Common myeloid progenitor, CD34-positive (primary cell): ENCODE measurements around the gene ZBTB25.

Experiments used
- CTCF ChIA-PET: fragments of 350-600 bp; sonication (Branson Sonifier 250); formaldehyde crosslinking; loops from one replicate; lab custom pipeline; 2021; ENCODE audit warnings: antibody characterized with exemption; lab: Charles Lee
- POLR2A ChIA-PET: fragments of 350-600 bp; sonication (Branson Sonifier 250); formaldehyde crosslinking; loops from one replicate; lab custom pipeline; 2021; ENCODE audit warnings: antibody characterized with exemption; lab: Charles Lee
- DNase-seq, 3 donors: peaks; one replicate each; pipeline versions ENCODE4 v3.0.0 to v3.0.0-alpha.2; 2013
- H3K27ac ChIP-seq, 2 experiments: 1 replicate in 1 of 2; 2 replicates in 1 of 2; pipeline ENCODE4 v1.7.0; 2013; ENCODE audit warnings: inconsistent platforms in 2 of 2, low read length in 2 of 2, mild to moderate bottlenecking in 2 of 2, low read depth in 1 of 2, moderate library complexity in 1 of 2; ENCODE audit not compliant: severe bottlenecking in 2 of 2, insufficient read depth in 1 of 2, poor library complexity in 1 of 2
- H3K27me3 ChIP-seq, 5 experiments: replicated peaks in 2 of 5; 1 replicate in 3 of 5; 2 replicates in 2 of 5; pipeline versions ENCODE4 v1.6.1 to v1.7.0; 2013; ENCODE audit warnings: low read length in 4 of 5, mild to moderate bottlenecking in 2 of 5, moderate library complexity in 2 of 5, inconsistent platforms in 1 of 5; ENCODE audit not compliant: insufficient read depth in 5 of 5, control insufficient read depth in 4 of 5
- H3K36me3 ChIP-seq, 4 experiments: 1 replicate in 2 of 4; 2 replicates in 2 of 4; pipeline versions ENCODE4 v1.6.1 to v1.7.0; 2013; ENCODE audit warnings: low read length in 3 of 4, control low read depth in 1 of 4, mild to moderate bottlenecking in 1 of 4; ENCODE audit not compliant: control insufficient read depth in 4 of 4, insufficient read depth in 4 of 4
- H3K4me1 ChIP-seq, 4 experiments: 1 replicate in 3 of 4; 2 replicates in 1 of 4; pipeline versions ENCODE4 v1.6.1 to v1.7.1; 2013; ENCODE audit warnings: low read length in 3 of 4, mild to moderate bottlenecking in 3 of 4, control low read depth in 1 of 4, inconsistent platforms in 1 of 4, moderate library complexity in 1 of 4; ENCODE audit not compliant: control insufficient read depth in 4 of 4, insufficient read depth in 4 of 4; ENCODE audit errors: control extremely low read depth in 1 of 4
- H3K4me3 ChIP-seq, 7 experiments: 1 replicate in 4 of 7; 2 replicates in 3 of 7; pipeline versions ENCODE4 v1.5.1 to v1.7.0; 2013; ENCODE audit warnings: mild to moderate bottlenecking in 7 of 7, low read length in 6 of 7, moderate library complexity in 6 of 7, inconsistent platforms in 2 of 7, low read depth in 2 of 7, control low read depth in 1 of 7; ENCODE audit not compliant: insufficient read depth in 4 of 7, control insufficient read depth in 1 of 7; ENCODE audit errors: extremely low read depth in 1 of 7
- H3K9me3 ChIP-seq, 5 experiments: 1 replicate in 4 of 5; 2 replicates in 1 of 5; pipeline versions ENCODE4 v1.6.1 to v1.7.1; 2013; ENCODE audit warnings: low read length in 4 of 5, mild to moderate bottlenecking in 2 of 5, inconsistent platforms in 1 of 5, low read depth in 1 of 5, moderate library complexity in 1 of 5; ENCODE audit not compliant: control insufficient read depth in 4 of 5, insufficient read depth in 2 of 5; ENCODE audit errors: control extremely low read depth in 1 of 5
- WGBS: methylation state at CpG from one replicate; pipeline ENCODE4 v1.1.5; 2013; ENCODE audit not compliant: insufficient coverage; 5-methylcytosine and 5-hydroxymethylcytosine counted together

The ZBTB25 gene

GRCh38 chr14:64500088-64500487, 3.5 kb downstream of the ZBTB25 start:
- Histone ChIP-seq H3K4me1 (peaks cover 16 to 35% (median 28%) of the 10 kb centered on the region in 4 experiments), H3K27me3 (no peaks in the 10 kb centered on the region), H3K27ac (no peak overlapping the region), H3K4me3 (no peak overlapping the region), H3K9me3 (no peaks in the 10 kb centered on the region), H3K36me3 (peaks cover under 1 to 7% (median 5%) of the 10 kb centered on the region in 4 experiments)
- WGBS, result no CpG with 5 or more reads among the region's 1 CpG
- ChIA-PET POLR2A (no interaction called here), CTCF (interaction anchor here (1.4 to 2.5 kb wide), 2 partner anchors 22 to 137 kb away, joined by 5 to 9 read pairs; no protein-coding TSS in a partner anchor)
- no peak for DNase-seq

GRCh38 chr14:64496764-64497163, 6.9 kb downstream of the ZBTB25 start:
- CTCF ChIA-PET, result interaction anchor here (1.1 to 3.2 kb wide), 7 partner anchors 10 to 67 kb away, joined by 4 to 14 read pairs (median 6); no protein-coding TSS in a partner anchor
- H3K4me1 ChIP-seq, result peaks cover 7 to 19% (median 13%) of the 10 kb centered on the region in 4 experiments
- no peaks in the 10 kb centered on the region for H3K9me3 ChIP-seq
- DNase-seq, result no peak
- H3K27ac ChIP-seq, result no peak overlapping the region
- H3K27me3 ChIP-seq, result no peaks in the 10 kb centered on the region
- peaks cover 3 to 16% (median 6%) of the 10 kb centered on the region in 4 experiments for H3K36me3 ChIP-seq
- no peak overlapping the region for H3K4me3 ChIP-seq
- POLR2A ChIA-PET, result no interaction called here

- no peak for DNase-seq
- Histone ChIP-seq H3K27ac (no peak overlapping the region), H3K4me3 (no peak overlapping the region), H3K9me3 (no peaks in the 10 kb centered on the region), H3K36me3 (peaks cover 4 to 17% (median 9%) of the 10 kb centered on the region in 4 experiments), H3K4me1 (peaks cover 0 to 6% (median 3%) of the 10 kb centered on the region in 4 experiments), H3K27me3 (no peaks in the 10 kb centered on the region)
- ChIA-PET CTCF (interaction anchor here (0.8 to 3.2 kb wide), 8 partner anchors 10 to 212 kb away, joined by 3 to 14 read pairs (median 4); no protein-coding TSS in a partner anchor), POLR2A (interaction anchor here (0.9 kb wide), 1 partner anchor 10 kb away, joined by 4 read pairs; no protein-coding TSS in a partner anchor)
Observed at GRCh38 chr14:64495252-64495651, 8.4 kb downstream of the ZBTB25 start.

- ChIA-PET POLR2A (interaction anchor here (0.6 to 0.9 kb wide), 2 partner anchors 10 to 45 kb away, joined by 4 to 5 read pairs; no protein-coding TSS in a partner anchor), CTCF (interaction anchor here (1.0 to 1.1 kb wide), 3 partner anchors 8 to 17 kb away, joined by 3 to 6 read pairs (median 5); no protein-coding TSS in a partner anchor)
- peaks cover 4 to 19% (median 16%) of the 10 kb centered on the region in 4 experiments for H3K36me3 ChIP-seq
- H3K9me3 ChIP-seq, result no peaks in the 10 kb centered on the region
- DNase-seq, result no peak
- no CpG with 5 or more reads among the region's 3 CpGs for WGBS
- H3K4me3 ChIP-seq, result no peak overlapping the region
- H3K4me1 ChIP-seq, result no peaks in the 10 kb centered on the region
- H3K27me3 ChIP-seq, result no peaks in the 10 kb centered on the region
- H3K27ac ChIP-seq, result no peak overlapping the region
Observed at GRCh38 chr14:64493455-64493854, 10.2 kb downstream of the ZBTB25 start.

- Histone ChIP-seq H3K27ac (no peak overlapping the region), H3K9me3 (no peaks in the 10 kb centered on the region), H3K27me3 (no peaks in the 10 kb centered on the region), H3K36me3 (peaks cover 8 to 35% (median 27%) of the 10 kb centered on the region in 4 experiments), H3K4me1 (no peaks in the 10 kb centered on the region), H3K4me3 (no peak overlapping the region)
- ChIA-PET CTCF (interaction anchor here (1.5 to 3.6 kb wide), 4 partner anchors 10 to 68 kb away, joined by 3 to 14 read pairs (median 5); no protein-coding TSS in a partner anchor), POLR2A (no interaction called here)
- 100% methylated on average over 1 of the region's 2 CpGs for WGBS
- DNase-seq, result no peak
Observed at GRCh38 chr14:64491637-64492036, 12.0 kb downstream of the ZBTB25 start.

- Histone ChIP-seq H3K27me3 (no peaks in the 10 kb centered on the region), H3K9me3 (no peaks in the 10 kb centered on the region), H3K4me3 (no peak overlapping the region), H3K36me3 (peaks cover 6 to 32% (median 26%) of the 10 kb centered on the region in 4 experiments), H3K27ac (no peak overlapping the region), H3K4me1 (no peaks in the 10 kb centered on the region)
- no peak for DNase-seq
- WGBS, result 100% methylated on average over 1 of the region's 5 CpGs
- POLR2A ChIA-PET, result no interaction called here
- CTCF ChIA-PET, result interaction anchor here (1.0 to 3.6 kb wide), 4 partner anchors 10 to 26 kb away, joined by 3 to 14 read pairs (median 3); no protein-coding TSS in a partner anchor
Observed at GRCh38 chr14:64488590-64489099, 15.0 kb downstream of the ZBTB25 start.

GRCh38 chr14:64478634-64479250, 24.9 kb downstream of the ZBTB25 start:
- no peaks in the 10 kb centered on the region for H3K4me1 ChIP-seq
- ChIA-PET POLR2A (no interaction called here), CTCF (interaction anchor here (0.9 to 7.3 kb wide), 20 partner anchors 9 to 175 kb away, joined by 3 to 66 read pairs (median 6); partner anchors contain the start of gene AKAP5)
- no peak overlapping the region for H3K4me3 ChIP-seq
- no peaks in the 10 kb centered on the region for H3K27me3 ChIP-seq
- H3K9me3 ChIP-seq, result no peaks in the 10 kb centered on the region
- H3K27ac ChIP-seq, result no peak overlapping the region
- DNase-seq, result peak; percentile 30 to 63 (median 42)
- H3K36me3 ChIP-seq, result peaks cover 0 to 6% (median 3%) of the 10 kb centered on the region in 4 experiments
